GM23338 (cell line): ENCODE measurements around the gene DOCK10. TPM values are rescaled to one million over a fixed set of nuclear protein-coding genes. Genes with fewer than 3 reads are reported as not detected.

Experiments
- ATAC-seq: fragments of 200-7000 bp; cut with Tn5 transposase; 3 replicates; pipeline ENCODE4 v1.9.1; 2020
- DNase-seq: peaks from one replicate; pipeline ENCODE4 v3.0.0-alpha.2; 2015; ENCODE audit warnings: low spot score
- H2AFZ ChIP-seq: fragments of 200-600 bp; sonication (generic); 2 replicates; pipeline ENCODE4 v1.8.0; 2016; ENCODE audit warnings: antibody characterized with exemption, mild to moderate bottlenecking, moderate library complexity
- H3F3A ChIP-seq: fragments of 200-600 bp; sonication (generic); replicated peaks from 2 replicates; pipeline ENCODE4 v1.8.0; 2017; ENCODE audit warnings: antibody characterized with exemption, mixed run types, low read depth
- H3K27ac ChIP-seq: fragments of 200-600 bp; sonication (generic); 2 replicates; pipeline ENCODE4 v1.6.1; 2016; ENCODE audit warnings: low read depth
- H3K27me3 ChIP-seq: fragments of 200-600 bp; sonication (generic); 2 replicates; pipeline ENCODE4 v1.8.0; 2016; ENCODE audit warnings: mild to moderate bottlenecking, mixed run types, moderate library complexity; ENCODE audit not compliant: insufficient read depth
- H3K36me3 ChIP-seq: fragments of 200-600 bp; sonication (generic); 2 replicates; pipeline ENCODE4 v1.8.0; 2016; ENCODE audit warnings: mild to moderate bottlenecking; ENCODE audit not compliant: insufficient read depth
- H3K4me1 ChIP-seq: fragments of 200-600 bp; sonication (generic); 2 replicates; pipeline ENCODE4 v1.8.0; 2016; ENCODE audit warnings: mild to moderate bottlenecking, moderate library complexity; ENCODE audit not compliant: insufficient read depth
- H3K4me2 ChIP-seq: fragments of 200-600 bp; sonication (generic); 2 replicates; pipeline ENCODE4 v1.7.1; 2017; ENCODE audit warnings: mixed run types
- H3K4me3 ChIP-seq: fragments of 200-600 bp; sonication (generic); 2 replicates; pipeline ENCODE4 v1.6.1; 2016; ENCODE audit warnings: mixed run types
- H3K79me2 ChIP-seq: fragments of 200-600 bp; sonication (generic); replicated peaks from 2 replicates; pipeline ENCODE4 v1.8.0; 2017; ENCODE audit warnings: mild to moderate bottlenecking; ENCODE audit not compliant: insufficient read depth
- H3K9me2 ChIP-seq: fragments of 200-600 bp; sonication (generic); 2 replicates; pipeline ENCODE4 v1.8.0; 2017; ENCODE audit not compliant: insufficient read depth
- H4K20me1 ChIP-seq: fragments of 200-600 bp; sonication (generic); replicated peaks from 2 replicates; pipeline ENCODE4 v1.8.0; 2017; ENCODE audit warnings: mild to moderate bottlenecking; ENCODE audit not compliant: insufficient read depth
- H3K27ac Mint-ChIP-seq: 2 replicates; pipeline ENCODE4 v1.8.0; 2020; ENCODE audit warnings: inconsistent platforms, mild to moderate bottlenecking, moderate library complexity, mixed read lengths
- H3K27me3 Mint-ChIP-seq: 3 replicates; pipeline ENCODE4 v1.8.0; 2022; ENCODE audit warnings: low read depth, mild to moderate bottlenecking, moderate library complexity, mixed read lengths, inconsistent platforms; ENCODE audit not compliant: insufficient read depth, poor library complexity
- H3K36me3 Mint-ChIP-seq: 3 replicates; pipeline ENCODE4 v1.8.0; 2021; ENCODE audit warnings: low read depth, mild to moderate bottlenecking, inconsistent platforms, moderate library complexity, mixed read lengths
- H3K4me1 Mint-ChIP-seq: 3 replicates; pipeline ENCODE4 v1.8.0; 2020; ENCODE audit warnings: mild to moderate bottlenecking, inconsistent platforms, mixed read lengths
- H3K4me3 Mint-ChIP-seq: 3 replicates; pipeline ENCODE4 v1.8.0; 2021; ENCODE audit warnings: moderate library complexity, mild to moderate bottlenecking, inconsistent platforms, mixed read lengths
- H3K9me3 Mint-ChIP-seq: 3 replicates; pipeline ENCODE4 v1.8.0; 2020; ENCODE audit warnings: moderate library complexity, mild to moderate bottlenecking, inconsistent platforms, mixed read lengths
- NANOG ChIP-seq: IDR thresholded peaks from 2 replicates; pipeline ENCODE4 v1.6.1; 2016; ENCODE audit warnings: antibody characterized with exemption, borderline replicate concordance
- ZNF331 ChIP-seq: fragments of 250-450 bp; sonication (Bioruptor Pico); IDR thresholded peaks from 2 replicates; pipeline ENCODE4 v1.5.0; 2020; ENCODE audit warnings: low read depth, mild to moderate bottlenecking, moderate library complexity
- ZNF462 ChIP-seq: fragments of 250-450 bp; sonication (Bioruptor Pico); IDR thresholded peaks from 2 replicates; pipeline ENCODE4 v1.5.0; 2020; ENCODE audit warnings: mild to moderate bottlenecking, moderate library complexity
- polyA plus RNA-seq: library from polyadenylated mRNA; unstranded; fragments of >200 nt; fragmentation: Nextera tagmentation; extraction: Ambion mirVana; gene quantifications from 2 replicates; pipeline ENCODE4 v1.2.1, GENCODE V29; 2016
- total RNA-seq: library from RNA; depleted of rRNA; stranded (reverse); fragments of >200 nt; shearing (Covaris generic); gene quantifications from 2 replicates; pipeline ENCODE4 v1.2.3, GENCODE V29; 2014
- TF ChIP-seq, protein P1 (sequence below): IDR thresholded peaks from 2 replicates; pipeline ENCODE4 v1.6.1; 2016; ENCODE audit warnings: antibody characterized with exemption

The DOCK10 gene
- total and polyA plus RNA-seq, 2 experiments from 2014 or later = 1.0 to 1.7 TPM

GRCh38 chr2:224930124-224930523 is 112.1 kb downstream of the DOCK10 start (continued):
- TF ChIP-seq ZNF462 = no peak

DNA sequence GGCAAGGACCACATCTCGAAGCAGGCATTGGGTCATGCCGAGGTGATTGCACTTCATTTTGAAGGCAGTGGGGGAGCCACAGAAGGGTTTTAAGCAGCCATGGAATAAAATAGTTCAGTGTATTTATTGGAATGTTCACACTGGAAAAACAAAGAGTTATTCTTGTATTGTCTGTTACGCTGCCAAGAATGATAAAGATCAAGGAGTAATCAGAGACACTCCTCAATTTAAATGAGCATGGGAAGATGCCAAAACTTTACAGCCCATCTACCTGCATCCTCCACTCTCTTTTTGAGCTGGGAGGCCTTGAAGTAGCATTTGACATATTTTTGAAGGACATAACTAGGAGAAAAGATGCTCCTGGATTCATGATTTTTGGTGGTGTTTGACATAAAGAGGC is 112.8 kb downstream of the DOCK10 start:
- no peaks in the 10 kb centered on the region for H3K36me3 Mint-ChIP-seq
- peak overlapping the region; percentile 28; the same call in 1 of the 2 replicates for H3K27ac Mint-ChIP-seq
- H2AFZ ChIP-seq = no peak overlapping the region
- no peaks in the 10 kb centered on the region for H3K27me3 ChIP-seq
- H3K27ac ChIP-seq = no peak overlapping the region
- H3K27me3 Mint-ChIP-seq = no peaks in the 10 kb centered on the region
- H3F3A ChIP-seq = no peaks in the 10 kb centered on the region
- no peaks in the 10 kb centered on the region for H3K9me3 Mint-ChIP-seq
- H3K79me2 ChIP-seq = no peaks in the 10 kb centered on the region
- no peak overlapping the region for H3K4me2 ChIP-seq
- 0 out of 2 replicates have a peak, but pooled peaks cover 2% of the 10 kb centered on the region for H3K4me1 ChIP-seq
- no peak overlapping the region for H3K4me3 ChIP-seq
- no peaks in the 10 kb centered on the region for H3K36me3 ChIP-seq
- ATAC-seq (no peak), DNase-seq (no peak)
- peaks cover 11% of the 10 kb centered on the region for H3K4me1 Mint-ChIP-seq
- no peaks in the 10 kb centered on the region for H3K9me2 ChIP-seq
- no peaks in the 10 kb centered on the region for H4K20me1 ChIP-seq
- H3K4me3 Mint-ChIP-seq = no peak overlapping the region
- TF ChIP-seq ZNF462 = no peak
- TF ChIP-seq ZNF331 (CRISPR knock-in tag) = no peak
- TF ChIP-seq, protein P1, sequence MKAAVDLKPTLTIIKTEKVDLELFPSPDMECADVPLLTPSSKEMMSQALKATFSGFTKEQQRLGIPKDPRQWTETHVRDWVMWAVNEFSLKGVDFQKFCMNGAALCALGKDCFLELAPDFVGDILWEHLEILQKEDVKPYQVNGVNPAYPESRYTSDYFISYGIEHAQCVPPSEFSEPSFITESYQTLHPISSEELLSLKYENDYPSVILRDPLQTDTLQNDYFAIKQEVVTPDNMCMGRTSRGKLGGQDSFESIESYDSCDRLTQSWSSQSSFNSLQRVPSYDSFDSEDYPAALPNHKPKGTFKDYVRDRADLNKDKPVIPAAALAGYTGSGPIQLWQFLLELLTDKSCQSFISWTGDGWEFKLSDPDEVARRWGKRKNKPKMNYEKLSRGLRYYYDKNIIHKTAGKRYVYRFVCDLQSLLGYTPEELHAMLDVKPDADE = no peak
- TF ChIP-seq NANOG = no peak
